ENCODE results near the gene GTF3C2. TPM values are rescaled to one million over a fixed set of nuclear protein-coding genes. Genes with fewer than 3 reads are reported as not detected.

Gene GTF3C2
- total and polyA plus RNA-seq, 8 donors: 21.2 to 34.3 (median 27.7) TPM

- FAIRE-seq (no peak), DNase-seq (peak in 2 of 6 donors; percentile 61 to 80), ATAC-seq (peak in 3 of 4 donors; percentile 2 to 9 (median 8))
- H3K27ac ChIP-seq: no peak overlapping the region
- no peaks in the 10 kb centered on the region for H3K36me3 ChIP-seq
- peaks cover 0 to 11% (median 8%) of the 10 kb centered on the region in 3 donors for H3K4me1 ChIP-seq
- intact Hi-C loops (cut with DNase I): no loop called here
- peaks cover 0 to 12% (median 3%) of the 10 kb centered on the region in 4 donors for H3K27me3 ChIP-seq
- WGBS, 2 donors: 6 to 7% methylated on average over 42 to 51 of the region's 51 CpGs
- no peak for TF ChIP-seq CTCF (IDR thresholded peaks at IDR 0.05)
- no peak overlapping the region for H3K4me3 ChIP-seq
- no peaks in the 10 kb centered on the region for H3K9me3 ChIP-seq
Measured at GRCh38 chr2:27306573-27307286, 49.8 kb downstream of the GTF3C2 start.

DNA sequence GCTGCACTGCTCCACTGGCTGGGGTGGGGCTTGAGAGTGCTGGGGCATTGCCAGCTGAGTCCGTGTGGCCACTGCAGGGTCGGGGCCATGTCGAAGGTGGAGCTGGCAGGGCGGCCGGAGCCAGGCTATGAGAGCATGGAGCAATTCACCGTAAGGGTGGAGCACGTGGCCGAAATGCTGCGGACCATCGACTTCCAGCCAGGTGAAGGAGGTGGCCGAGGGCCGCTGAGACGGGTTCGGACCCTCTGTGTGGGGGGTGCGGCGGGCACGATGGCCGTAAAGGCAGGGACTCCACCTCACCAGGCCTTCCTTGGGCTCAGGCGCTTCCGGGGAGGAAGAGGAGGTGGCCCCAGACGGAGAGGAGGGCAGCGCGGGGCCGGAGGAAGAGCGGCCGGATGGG, 50.4 kb downstream of the GTF3C2 start:
- no peak for TF ChIP-seq CTCF (IDR thresholded peaks at IDR 0.05)
- no peaks in the 10 kb centered on the region for H3K36me3 ChIP-seq
- DNase-seq (peak in 4 of 6 donors; percentile 21 to 61 (median 43)), ATAC-seq (peak in 3 of 4 donors; percentile 3 to 5 (median 4)), FAIRE-seq (no peak)
- H3K4me1 ChIP-seq: peaks cover 0 to 11% (median 8%) of the 10 kb centered on the region in 3 donors
- intact Hi-C loops (cut with DNase I): no loop called here
- WGBS, 2 donors: 21 to 22% methylated on average over 23 to 26 of the region's 26 CpGs
- H3K9me3 ChIP-seq: no peaks in the 10 kb centered on the region
- H3K27ac ChIP-seq: no peak overlapping the region
- H3K27me3 ChIP-seq: peaks cover 0 to 12% (median 3%) of the 10 kb centered on the region in 4 donors
- H3K4me3 ChIP-seq: no peak overlapping the region

DNA sequence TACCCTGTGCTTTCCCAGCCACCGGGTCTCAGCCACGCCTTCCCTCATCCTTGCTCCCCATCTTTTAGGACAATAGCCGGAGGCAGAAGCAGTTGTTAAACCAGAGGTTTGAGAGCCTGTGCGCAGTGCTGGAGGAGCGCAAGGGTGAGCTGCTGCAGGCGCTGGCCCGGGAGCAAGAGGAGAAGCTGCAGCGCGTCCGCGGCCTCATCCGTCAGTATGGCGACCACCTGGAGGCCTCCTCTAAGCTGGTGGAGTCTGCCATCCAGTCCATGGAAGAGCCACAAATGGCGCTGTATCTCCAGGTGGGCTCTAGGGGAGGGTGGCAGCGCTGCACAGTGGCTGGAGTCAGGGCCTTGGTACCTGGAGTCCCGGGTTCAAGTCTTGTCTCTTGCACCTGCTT, 51.0 kb downstream of the GTF3C2 start:
- Histone ChIP-seq H3K4me1 (peaks cover 0 to 11% (median 8%) of the 10 kb centered on the region in 3 donors), H3K27ac (no peak overlapping the region), H3K9me3 (no peaks in the 10 kb centered on the region), H3K4me3 (no peak overlapping the region), H3K36me3 (no peaks in the 10 kb centered on the region), H3K27me3 (peaks cover 0 to 12% (median 3%) of the 10 kb centered on the region in 4 donors)
- intact Hi-C loops (cut with DNase I): no loop called here
- WGBS, 2 donors: 85 to 87% methylated on average over 16 of the region's 16 CpGs
- no peak for TF ChIP-seq CTCF (IDR thresholded peaks at IDR 0.05)
- FAIRE-seq: no peak
- DNase-seq: no peak
- ATAC-seq: no peak

GRCh38 chr2:27304488-27305240, 51.9 kb downstream of the GTF3C2 start:
- Histone ChIP-seq H3K4me1 (peaks cover 0 to 11% (median 8%) of the 10 kb centered on the region in 3 donors), H3K4me3 (no peak overlapping the region), H3K9me3 (no peaks in the 10 kb centered on the region), H3K27ac (no peak overlapping the region), H3K27me3 (peaks cover 0 to 12% (median 3%) of the 10 kb centered on the region in 4 donors), H3K36me3 (no peaks in the 10 kb centered on the region)
- 76% methylated on average over 13 of the region's 13 CpGs for WGBS, 2 donors
- FAIRE-seq (no peak), ATAC-seq (no peak), DNase-seq (no peak)
- intact Hi-C loops (cut with DNase I): no loop called here
- no peak for TF ChIP-seq CTCF (IDR thresholded peaks at IDR 0.05)

All from pancreas (tissue), 10 donors.